Measurements from ENCODE around the gene RGL4. TPM values are rescaled to one million over a fixed set of nuclear protein-coding genes. Genes with fewer than 3 reads are reported as not detected.
A peak's percentile ranks its signal among the peaks of the same experiment; 100 is the strongest.

The RGL4 gene
- total RNA-seq, 1 experiment from 2014 or later, result not detected

- no peak for DNase-seq (ENCODE audit: low spot score)
Measured at GRCh38 chr22:23681026-23681809, 9.6 kb upstream of the RGL4 start.

DNA sequence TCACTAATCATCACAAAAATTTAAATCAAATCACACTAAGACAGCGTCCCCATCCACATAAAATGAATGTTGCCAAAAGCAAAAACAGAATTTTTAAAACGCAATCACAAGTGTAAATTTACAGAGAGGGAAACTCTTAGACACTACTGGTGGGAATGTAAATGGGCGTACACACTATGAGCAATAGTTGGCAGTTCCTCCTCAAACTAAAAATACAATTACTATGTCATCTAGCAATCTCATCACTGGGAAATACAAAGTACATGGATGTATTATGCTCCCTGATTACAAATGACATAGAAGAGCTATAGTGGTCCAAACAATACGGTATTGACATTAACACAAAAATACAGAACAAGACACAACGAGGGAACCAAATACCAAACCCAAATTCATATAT, 8.7 kb upstream of the RGL4 start:
- no peak for DNase-seq (ENCODE audit: low spot score)

GRCh38 chr22:23682827-23683355, 7.9 kb upstream of the RGL4 start:
- DNase-seq (ENCODE audit: low spot score), result no peak

DNA sequence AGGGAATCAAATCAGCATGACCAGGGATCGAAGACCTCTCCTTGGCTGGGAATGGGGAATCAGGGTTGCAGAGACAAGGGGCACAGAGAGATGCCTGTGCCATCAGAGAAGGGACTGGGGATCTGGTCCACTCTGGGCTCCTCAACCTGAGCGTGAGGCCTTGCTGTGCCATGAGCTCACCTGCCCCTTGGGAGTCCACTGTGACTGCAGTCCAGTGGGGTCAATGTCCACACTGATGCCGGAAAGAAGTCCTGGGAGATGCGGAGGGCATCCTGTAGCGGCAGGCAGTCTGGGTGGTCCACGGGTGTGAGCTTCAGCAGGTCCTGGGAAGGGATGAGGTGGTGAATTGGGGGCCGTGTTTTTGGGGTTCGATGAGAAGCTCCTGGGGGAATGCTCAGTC, 7.3 kb upstream of the RGL4 start:
- no peak for DNase-seq (ENCODE audit: low spot score)

DNA sequence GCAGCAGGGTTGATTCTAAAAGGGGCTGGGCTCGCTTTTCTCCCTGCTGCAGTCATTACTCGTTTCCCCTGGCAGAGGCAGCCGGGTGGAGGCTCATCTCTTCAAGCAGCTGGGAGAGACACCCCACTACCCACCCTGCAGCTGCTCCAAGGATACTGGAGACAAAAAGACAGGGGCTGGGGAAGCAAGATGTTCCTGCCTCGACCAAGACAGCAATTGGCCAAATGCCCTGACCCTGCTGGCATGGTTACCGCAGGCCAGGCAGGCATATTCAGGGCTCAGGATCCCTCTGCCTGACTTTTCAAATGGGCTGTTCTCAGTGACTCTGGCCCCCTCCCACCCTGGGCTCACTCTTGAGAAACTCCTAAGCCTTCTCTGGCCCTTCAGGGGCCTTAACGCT, 6.8 kb upstream of the RGL4 start:
- no peak for DNase-seq (ENCODE audit: low spot score)

DNA sequence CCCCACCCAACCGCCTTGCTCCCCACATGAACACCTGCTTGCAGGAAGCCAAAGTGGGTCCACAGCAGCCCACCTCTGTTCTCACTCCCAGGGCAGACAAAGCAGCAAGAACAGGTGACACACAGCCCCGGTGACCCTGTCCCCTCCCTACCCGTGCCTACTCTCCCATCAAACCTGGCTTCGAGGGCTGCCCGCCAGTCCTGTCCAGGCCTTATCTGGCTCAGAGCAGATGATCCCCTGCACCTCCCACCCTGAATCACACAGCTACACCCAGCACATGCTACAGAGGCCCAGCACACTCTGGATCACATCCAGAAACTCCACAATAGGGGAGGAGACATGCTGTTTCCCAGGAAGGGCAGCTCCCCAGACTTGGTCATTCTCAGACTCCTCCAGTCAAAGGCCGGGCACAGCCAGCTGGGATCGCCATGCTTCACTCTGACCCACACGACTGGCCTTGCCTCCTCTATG, 6.2 kb upstream of the RGL4 start:
- DNase-seq (ENCODE audit: low spot score), result peak; percentile 3

DNA sequence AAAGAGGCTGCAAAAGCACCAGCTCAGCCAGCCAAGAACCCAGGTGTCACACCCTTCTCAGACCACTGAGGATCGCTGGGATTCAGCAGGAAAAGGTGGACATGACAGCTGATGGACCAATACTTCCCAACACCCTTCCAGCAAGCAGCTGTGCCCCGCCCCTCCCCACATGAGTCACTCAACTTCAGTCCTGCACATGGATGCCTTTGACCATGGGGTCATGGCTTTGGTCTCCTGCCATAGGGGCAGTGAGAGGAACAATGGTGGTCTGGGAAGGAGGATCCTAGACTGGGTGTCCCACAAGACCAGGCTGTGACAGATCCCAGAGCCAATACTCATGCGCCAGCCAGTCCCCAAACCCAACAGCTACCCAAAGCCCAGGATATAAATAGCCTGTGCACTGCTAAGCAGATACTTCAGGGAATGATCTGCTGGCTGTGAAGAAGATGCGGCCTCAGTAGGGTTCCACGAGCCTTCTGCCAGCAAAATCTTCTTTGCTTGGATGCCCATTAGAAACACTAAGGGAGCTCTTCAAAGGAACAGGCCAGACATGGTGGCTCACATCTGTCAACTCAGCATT, 5.5 kb upstream of the RGL4 start:
- DNase-seq (ENCODE audit: low spot score), result no peak

DNA sequence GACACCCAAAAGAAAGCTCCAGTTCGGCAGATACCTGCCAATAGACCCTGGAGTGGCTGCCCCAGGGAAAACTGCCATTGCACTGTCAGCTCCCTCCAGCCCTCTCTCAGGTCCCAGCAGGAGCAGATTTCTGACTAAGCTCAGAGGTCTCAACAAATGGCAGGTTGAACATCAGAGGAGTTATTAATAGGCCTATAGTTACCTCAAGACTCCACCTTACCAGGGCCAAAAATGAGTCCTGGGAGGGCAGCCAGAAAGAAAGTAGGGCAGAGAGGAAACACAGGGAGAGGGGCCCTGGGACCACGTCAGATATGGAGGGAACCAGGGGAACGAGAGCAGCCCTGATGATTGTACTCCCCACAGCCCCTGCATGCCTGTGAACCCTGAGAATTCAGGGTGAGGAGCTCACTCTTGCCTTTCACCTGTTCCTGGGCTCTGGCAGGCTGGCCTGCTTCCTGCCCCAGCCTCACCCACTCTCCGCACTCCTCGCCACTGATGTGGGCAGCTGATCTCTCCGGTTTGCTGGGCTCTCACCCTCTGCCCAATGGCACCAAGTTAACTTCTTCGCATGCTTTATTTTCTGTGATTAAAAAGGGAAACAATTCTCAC, 4.3 kb upstream of the RGL4 start:
- DNase-seq (ENCODE audit: low spot score), result no peak

GRCh38 chr22:23688121-23688520, 2.7 kb upstream of the RGL4 start:
- DNase-seq (ENCODE audit: low spot score), result no peak

- no peak for DNase-seq (ENCODE audit: low spot score)
Measured at GRCh38 chr22:23688571-23688970, 2.2 kb upstream of the RGL4 start.

- DNase-seq (ENCODE audit: low spot score), result no peak
Measured at GRCh38 chr22:23689414-23689813, 1.4 kb upstream of the RGL4 start.

DNA sequence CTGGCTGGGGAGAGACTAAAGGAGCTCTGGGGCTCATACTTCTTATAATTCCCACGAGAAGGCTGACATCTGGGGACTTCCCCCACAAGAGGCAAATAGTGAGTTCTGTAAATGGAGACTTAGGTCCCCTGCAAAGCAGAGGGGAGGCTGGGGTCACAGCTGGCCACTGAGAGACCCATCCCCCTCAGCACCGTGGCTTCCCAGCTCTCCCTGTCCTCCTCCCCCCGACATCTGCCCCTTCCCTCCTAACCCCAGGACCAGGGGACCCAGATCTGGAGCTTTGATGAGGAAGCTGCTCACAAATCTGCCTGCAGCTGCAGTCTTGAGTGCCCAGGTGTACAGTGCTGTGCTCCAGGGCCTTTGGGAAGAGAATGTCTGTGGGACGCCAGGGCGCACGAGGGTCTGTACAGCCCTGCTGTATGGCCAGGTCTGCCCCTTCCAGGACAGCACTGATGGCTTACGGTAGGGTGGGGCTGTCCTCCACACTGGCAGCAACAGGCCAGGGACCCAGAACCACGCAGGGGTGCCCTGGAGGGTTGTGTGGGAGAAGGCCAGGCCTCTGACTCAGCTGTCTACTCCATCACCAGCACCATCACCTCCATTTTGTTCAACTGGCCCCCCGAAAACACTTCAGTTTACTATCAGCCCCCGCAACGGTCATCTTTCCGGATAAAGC, 1.1 kb downstream of the RGL4 start:
- no peak for DNase-seq (ENCODE audit: low spot score)

DNA sequence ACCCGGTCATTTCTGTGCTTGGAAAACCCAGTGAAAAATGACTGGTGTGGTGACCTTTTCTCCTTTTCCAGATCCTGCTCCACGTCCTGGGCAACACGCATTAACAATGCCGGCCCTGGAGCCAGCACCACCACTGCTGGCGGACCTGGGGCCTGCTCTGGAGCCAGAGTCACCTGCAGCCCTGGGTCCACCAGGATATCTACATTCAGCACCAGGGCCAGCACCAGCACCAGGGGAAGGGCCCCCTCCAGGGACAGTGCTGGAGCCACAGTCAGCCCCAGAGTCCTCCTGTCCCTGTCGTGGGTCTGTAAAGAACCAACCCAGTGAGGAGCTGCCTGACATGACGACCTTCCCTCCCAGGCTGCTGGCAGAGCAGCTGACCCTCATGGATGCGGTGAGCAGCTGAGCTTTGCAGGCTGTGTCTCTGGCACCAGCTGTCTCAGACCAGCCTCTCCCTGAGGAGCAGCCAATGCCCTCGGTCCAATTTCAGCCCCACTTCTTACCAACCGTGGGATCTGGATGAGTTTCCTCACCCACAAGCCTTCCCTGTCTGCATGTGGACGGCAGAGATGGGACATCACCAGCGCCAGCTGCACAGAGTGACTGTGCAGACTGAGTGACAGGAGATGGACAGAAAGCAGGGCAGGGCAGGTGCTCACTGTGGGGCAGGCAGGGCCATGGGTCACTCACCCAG, 1.9 kb downstream of the RGL4 start:
- no peak for DNase-seq (ENCODE audit: low spot score)

DNA sequence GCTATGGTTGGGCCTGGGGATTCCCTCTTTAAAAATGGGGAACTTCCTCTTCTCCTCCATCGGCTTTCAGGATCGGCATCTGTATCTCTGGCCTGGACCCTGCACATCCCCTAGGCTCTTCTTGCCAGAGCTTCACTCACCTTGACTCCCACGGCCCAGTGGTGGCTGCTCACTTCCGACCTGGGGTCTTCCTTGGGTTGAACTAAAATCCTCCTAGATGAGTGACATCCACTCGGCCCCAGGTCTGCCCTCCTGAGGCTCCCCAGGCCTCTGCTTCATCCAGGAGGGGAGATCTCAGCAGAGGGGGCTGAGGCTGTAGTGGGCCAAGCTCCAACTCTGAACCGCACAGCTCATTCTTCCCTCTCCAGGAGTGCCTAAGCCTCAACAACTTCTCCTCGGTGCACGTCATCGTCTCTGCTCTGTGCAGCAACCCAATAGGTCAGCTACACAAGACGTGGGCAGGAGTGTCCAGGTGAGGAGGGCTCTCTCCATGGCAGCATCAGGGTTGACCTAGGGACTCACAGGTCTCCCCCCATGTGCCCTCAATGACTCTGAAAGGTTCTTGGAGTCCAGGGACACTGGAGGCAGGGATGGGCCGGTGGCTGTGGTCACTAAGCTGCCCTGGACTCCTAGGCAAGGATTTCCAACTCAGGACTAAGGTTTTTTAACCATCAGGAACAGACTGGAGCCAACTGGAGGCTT, 3.3 kb downstream of the RGL4 start:
- DNase-seq (ENCODE audit: low spot score), result no peak

DNA sequence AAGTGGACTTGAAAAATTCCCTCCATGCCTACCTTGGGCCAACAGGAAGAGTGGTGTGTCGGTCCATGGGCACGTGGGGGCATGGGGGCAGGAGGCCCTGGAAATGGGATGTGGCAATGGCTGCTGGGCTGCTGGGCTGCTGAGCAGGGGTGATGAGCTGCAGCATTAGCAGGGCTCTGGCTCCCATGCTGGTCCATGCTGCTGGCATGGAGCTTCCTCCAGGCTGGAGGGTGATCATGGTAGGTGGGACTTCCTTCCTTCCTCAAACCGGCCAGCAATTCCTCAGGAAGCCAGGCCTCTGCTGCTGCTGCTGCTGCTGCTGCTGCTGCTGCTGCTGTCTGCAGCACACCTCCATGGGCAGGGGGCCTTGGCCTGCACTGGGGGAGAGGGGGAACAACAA, 4.3 kb downstream of the RGL4 start:
- DNase-seq (ENCODE audit: low spot score), result no peak

GRCh38 chr22:23695571-23696325, 4.9 kb downstream of the RGL4 start:
- no peak for DNase-seq (ENCODE audit: low spot score)

DNA sequence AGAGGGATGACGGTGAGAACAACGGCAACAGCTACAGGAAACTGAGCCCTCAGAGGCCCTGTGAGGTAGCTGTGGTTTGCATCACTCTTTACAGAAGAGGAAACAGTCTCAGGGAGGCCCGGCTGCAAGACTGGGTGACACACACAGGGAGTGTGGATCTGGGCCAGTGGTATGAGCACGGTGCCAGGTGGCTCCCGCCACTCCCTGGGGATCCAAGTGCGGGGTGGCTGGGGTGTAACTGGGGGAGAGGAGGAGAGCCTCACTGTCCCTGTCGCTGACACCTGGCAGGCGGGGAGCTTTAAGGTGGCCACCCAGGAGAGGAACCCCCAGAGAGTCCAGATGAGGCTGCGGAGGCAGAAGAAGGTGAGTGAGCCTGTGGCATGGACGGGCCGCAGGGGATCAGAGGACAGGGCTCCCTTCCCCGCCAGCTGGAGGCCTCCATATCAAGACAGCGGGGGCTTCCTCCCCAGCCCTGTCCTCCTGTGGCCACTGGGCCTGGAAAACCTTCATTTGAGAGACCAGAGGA, 5.6 kb downstream of the RGL4 start:
- DNase-seq (ENCODE audit: low spot score), result no peak

GRCh38 chr22:23697031-23697970, 6.5 kb downstream of the RGL4 start:
- DNase-seq (ENCODE audit: low spot score), result no peak

GRCh38 chr22:23698094-23698493, 7.3 kb downstream of the RGL4 start:
- DNase-seq (ENCODE audit: low spot score), result no peak

All from HT-29 (cell line).